T-helper 22 cell (primary cell): Measurements from ENCODE around the gene JMJD7.

Experiments
- DNase-seq: peaks from one replicate; pipeline ENCODE4 v3.0.0-alpha.2; 2020; ENCODE audit warnings: low read depth

The JMJD7 gene

DNA sequence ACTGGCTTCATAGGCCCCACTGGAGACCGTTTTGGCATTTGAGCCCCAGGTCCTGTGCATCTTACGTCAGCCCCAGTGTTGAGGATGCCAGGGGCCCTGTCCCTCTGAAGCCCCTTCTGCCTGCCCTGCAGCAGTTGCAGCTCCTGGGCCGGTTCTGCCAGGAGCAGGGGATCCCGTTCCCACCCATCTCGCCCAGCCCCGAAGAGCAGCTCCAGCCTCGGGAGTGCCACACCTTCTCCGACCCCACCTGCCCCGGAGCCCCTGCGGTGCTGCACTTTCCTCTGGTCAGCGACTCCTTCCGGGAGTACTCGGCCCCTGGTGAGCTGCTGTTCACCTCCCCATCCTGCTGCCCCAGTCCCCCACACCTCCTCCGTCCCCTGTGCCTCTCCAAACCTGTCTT, 19.3 kb downstream of the JMJD7 start:
- no peak for DNase-seq

DNA sequence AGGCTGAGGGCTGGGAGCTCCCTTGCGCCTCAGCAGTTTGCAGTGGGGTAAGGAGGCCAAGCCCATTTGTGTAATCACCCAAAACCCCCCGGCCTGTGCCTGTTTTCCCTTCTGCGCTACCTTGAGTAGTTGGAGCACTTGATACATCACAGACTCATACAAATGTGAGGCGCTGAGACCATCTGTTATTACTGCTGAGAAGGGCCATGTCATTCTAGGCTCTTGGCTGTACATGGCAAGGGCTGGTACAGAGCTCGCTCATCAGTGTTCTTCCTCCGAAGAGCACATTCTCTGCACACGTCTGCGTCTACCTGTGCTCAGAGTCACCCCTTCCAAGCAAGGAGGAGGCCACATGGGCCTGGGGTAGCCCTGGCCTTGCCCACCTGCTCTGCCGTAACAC, 20.1 kb downstream of the JMJD7 start:
- DNase-seq: no peak

DNA sequence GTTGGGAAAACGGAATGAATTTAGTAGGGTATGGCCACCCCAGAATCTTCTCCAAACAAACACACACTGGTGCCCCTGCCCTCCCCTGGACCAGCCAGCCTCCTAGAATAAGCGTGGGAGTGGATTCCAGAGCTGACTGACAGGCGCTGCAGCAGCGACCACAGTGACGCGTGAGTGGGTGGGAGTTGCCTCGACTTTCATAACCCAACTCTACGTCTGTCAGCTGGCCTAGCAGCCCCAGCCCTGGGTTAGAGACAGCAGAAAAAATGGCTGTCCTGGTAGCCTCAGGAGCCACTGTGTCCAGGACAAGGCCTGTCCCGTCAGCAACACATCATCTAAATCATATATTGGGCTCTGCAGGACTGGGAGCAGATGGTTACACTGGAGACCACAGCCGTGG, 20.7 kb downstream of the JMJD7 start:
- no peak for DNase-seq

DNA sequence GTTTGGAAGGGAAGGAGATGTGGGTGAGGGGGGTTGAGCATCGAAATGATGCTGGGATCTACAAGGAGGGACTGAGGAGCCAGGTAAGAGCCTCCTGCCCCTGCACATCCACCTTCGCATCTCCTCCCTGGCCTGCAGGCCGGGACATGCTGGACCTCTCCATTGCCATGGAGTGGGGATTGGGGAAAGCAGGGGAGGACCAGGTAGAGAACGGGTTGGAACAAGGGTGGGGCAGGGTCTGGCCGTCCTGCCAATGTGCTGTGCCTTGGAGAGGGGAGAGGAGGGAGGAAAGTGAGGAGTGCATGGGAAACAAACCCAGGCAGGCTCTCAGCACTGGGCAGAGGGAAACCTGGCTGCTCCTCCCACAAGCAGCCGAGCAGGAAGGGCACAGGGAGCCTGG, 21.3 kb downstream of the JMJD7 start:
- DNase-seq: no peak

DNA sequence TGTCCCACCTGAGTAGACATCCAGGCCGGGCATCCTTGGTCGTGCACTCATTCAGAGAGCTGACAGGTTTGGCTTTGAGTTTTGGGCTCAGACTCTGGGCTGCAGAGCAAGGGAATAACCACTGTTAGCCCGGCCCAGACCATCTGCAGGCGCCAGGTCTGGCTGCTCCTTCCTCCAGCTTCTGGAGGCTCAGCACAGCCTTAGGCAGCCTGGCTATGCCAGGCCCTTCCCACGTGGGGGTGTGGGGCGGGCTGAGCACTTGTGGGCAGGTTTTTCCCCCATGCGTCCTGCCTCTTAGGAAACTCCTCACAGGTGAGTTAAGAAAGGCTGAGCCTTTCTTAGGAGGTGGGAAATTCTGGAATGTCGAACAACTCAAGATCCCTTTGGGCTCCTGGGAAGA, 22.0 kb downstream of the JMJD7 start:
- DNase-seq: no peak

DNA sequence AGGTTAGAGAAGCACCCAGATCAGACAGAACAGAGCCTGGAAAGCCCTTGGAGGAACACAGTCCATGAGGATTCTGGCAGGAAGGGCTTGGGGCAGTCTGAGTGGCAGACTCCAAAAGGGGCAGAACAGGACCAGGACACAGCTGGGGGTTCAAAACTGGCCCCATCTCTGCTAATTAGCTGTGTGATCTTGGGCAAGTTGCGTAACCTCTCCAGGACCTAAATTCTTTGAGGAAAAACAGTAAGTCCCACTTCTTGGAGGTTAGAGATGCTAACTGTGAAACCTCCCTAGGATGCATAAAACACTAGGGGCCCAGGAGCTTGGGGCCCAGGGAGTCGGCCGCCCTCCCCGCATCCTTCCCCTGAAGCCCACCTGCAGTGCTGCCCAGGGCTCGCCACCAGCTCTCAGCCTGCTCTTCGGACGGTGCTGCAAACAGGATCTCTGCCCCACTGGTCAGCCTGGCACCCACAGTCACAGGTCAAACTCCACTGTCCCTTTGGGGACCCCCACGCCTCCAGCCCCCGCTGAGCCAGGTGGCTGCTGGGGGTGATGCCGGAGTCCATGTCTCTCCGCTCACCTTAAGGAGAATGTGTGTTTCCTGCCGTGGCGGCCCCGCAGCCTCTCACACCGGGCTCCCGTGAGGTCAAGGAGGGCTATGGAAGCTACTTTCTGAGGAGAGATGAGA, 22.7 kb downstream of the JMJD7 start:
- DNase-seq: no peak

DNA sequence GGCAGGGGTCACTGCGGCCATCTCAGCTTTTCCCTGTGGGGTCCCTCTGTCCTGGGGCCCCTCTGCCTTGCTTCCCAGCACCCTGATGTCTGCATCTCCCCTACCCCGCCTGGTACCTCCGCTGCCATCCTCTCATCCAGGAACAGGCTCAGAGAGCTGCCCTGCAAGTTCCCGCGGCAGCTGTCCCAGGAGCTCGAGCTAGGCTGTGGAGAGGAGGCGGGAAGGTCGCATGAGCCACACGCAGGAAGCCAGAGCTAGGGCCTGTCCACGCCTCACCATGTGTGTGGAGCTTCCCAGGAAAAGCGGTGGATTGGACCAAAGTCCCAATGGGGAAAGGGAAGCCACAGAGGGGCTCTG, 23.3 kb downstream of the JMJD7 start:
- DNase-seq: no peak

DNA sequence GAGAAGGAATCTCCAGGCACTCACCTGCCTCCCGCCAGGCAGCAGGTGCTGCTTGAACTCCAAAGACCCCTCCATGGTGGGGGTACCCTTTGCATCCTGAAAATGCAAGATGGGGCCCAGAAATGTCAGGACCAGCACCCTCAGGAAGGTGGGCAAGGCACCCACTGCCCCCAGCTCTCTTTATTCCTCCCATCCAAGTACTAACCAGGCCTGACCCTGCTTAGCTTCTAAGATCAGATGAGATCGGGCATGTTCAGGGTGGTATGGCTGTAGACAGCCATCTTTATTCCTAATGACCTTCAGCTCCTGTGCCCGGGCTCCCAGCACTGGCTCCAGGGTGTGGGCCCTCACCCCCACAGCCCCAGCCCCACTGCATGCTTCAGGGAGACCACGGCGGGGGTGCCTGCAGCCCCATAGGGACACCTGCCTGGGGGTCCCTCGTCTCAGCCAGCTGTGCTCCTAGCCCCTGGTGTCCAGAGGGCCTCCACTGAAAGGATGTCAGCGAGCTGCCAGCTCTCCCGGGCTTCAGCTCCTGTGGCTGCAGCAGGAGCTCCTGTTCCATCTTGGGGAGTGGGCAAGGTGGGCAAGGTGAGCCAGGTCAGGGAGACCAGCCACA, 24.0 kb downstream of the JMJD7 start:
- DNase-seq: no peak

DNA sequence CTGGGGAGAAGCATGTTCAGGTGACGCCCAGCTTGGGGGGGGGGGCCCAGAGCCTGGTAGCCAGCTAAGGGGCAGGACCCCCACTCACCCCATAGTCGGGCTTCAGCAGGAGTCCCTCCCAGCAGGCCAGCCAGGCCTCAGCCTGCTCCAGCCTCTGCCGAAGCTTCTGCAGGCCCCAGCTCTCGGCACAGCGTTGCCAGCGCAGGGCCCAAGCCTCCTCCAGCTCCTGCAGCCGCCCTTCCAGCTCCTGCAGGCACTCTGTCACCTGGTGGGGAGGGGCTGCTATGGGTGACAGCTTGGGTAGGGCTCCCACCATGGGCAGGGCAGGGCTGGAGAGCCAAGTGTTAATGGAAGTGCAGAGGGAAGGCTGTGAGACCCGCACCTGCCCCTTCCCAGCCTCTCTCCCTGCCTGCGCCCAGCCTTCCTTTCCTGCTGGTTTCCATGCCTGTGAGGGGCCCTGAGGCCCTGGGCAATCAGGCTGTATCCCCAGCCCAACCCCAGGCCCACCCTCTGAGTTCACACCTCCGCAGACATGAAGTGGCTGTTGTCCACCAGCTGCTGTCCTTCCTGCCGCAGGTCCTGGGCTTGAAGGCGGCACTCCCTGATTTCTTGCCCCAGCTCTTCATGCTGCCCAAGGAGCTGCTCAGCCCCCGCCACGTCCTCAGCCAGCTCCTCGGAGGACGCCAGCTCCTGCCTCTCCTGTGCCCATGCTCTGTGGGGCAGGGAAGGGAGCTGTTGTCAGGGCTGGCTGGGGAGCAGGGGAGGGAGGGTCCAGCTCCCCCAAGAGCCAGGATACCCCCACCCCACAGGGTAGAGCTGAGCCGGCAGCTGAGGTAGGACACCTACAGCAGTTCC, 25.1 kb downstream of the JMJD7 start:
- no peak for DNase-seq

DNA sequence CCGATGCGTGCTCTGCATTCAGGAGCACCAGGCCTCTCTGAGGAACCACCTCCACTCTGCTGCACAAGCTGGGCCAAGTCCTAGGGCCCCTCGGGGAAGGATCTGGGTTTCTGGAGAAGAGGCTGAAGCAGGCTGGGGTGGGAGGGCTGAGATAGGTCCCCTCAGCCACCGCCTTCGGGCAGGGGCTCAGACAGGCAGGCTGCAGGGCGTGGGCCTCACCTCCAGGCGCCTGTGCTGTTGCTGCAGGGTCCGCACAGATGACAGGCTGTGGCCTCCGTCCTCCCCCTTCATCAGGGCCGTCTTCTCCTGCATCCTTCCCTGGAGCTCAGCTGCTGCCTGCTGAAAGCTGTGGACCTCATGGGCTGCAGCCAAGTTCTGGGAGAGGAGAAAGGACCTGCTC, 25.9 kb downstream of the JMJD7 start:
- no peak for DNase-seq

DNA sequence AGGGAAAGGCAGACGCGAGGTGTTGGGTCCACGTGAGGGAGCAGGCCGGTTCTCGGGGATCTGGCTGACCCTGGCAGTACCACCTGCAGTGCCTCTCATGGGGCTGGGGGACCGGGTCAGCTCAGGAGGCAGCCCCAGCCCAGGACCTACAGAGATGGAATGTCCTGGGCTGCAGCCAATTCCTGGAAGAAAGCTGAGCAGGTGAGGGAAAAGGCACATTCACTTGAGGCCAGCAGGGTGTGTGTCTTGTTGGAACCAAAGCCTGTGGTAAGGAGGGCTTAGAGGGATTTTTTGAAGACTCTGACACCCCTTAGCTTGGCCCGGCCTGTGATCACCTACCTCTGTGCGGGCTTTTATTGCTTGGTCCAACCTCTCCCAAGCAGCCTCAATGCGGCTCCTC, 26.6 kb downstream of the JMJD7 start:
- DNase-seq: no peak

DNA sequence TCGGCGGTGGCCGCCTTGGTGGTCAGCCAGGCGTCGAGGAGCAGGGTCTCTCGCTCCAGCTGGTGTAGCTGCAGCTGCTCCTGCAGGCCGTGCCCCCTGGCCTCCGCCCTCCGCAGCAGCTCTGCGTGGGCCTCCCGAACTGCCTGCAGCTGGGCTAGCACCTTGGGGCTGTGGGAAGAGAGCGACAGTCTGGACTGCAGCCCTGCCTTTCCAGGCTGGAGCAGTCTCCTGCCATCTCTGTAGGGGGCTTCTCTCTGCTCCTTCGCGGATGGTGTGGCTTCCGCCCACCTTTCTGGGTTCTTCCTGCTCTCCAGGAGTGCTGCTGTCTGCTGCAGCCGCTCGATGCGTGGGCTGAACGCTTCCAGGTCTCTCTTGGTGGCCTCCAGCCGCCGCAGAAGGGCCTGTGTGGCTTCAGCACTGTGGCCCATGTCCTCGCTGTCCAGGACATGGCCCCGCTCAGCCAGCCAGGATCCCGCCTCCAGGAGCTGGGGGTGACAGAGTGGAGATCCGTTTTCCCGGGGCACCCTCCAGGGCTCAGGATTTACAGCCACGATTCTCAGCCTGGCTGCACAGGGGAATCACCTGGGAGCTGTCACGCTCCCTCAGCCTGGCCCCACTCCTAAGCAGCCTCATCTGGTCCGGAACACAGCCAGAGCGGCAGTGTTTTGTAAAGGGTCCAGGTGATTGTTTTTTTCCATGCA, 27.5 kb downstream of the JMJD7 start:
- no peak for DNase-seq

DNA sequence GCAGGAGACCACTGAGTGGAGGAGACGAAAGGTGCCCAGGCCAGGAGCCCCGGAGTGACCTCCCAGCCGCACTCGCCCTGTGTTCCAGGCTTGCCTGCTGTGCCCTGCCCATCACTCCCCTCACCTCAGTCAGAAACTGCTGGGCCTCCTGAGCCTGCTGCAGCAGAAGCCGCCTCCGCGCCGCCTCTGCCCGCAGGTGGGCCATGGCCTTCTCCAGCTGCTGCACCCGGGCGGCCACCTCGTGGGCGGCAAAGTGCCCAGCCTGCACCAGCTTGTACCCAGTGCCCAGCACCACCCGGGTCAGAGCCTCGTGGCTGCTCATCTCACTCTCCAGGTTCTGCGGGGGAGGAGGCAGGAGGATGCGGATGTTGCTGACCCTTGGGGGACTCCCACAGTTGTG, 28.4 kb downstream of the JMJD7 start:
- DNase-seq: no peak

DNA sequence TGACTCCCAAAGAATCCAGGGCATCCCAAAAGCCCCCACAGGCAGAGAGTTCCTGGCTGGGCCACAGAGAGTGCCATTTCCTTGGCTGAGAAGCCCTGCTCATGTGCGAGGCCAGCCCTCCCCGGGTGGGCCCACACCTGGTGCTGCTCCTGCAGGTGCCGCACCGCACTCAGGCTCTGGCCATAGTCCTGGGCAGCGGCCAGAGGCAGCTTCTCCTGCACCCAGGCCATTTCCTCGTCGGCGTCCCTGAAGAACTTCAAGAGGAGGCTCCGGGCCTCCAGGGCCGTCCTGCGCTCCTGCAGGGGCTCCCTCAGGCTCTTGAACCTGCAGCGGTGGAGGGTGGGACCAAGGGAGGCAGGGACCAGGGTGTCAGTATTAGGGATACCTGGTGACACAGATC, 28.8 kb downstream of the JMJD7 start:
- no peak for DNase-seq

DNA sequence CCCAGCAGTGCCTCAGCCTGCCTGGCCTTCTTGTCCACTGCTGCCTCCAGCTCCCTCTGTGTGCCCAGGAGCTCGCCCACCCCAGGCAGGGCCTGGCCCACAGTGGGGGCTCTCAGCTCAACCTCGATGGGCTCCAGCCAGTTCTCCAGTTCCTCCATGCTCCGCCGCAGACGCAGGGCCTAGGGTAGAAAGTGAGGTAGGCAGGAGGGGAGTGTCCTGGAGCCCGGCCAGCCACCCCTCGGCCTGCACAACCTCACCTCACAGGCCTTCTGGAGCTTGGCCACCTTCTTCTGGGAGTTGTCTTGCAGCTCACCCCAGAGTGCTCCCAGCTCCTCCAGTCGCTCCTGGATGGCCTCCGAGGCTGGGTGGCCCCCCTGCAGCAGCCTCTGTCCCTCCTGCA, 29.4 kb downstream of the JMJD7 start:
- DNase-seq: no peak

DNA sequence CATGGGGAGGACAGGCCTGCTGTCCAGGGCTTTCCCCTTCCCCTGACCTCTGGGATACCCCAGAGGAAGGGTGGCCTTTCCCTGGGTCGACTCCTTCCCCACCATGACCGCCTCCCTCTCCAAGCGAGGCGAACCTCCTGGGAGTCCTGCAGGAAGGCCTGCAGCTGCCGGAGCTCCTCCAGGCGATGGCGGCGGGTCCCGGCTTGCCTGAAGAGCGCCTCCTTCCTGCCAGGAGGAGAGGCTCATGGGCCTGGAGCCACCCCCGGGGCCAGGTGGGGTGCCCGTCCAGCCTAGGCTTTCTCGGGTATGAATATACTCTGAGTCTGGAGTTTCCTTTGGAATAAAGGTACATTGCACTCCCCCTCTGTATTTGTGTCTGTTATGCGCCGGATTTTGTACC, 30.9 kb downstream of the JMJD7 start:
- DNase-seq: no peak

DNA sequence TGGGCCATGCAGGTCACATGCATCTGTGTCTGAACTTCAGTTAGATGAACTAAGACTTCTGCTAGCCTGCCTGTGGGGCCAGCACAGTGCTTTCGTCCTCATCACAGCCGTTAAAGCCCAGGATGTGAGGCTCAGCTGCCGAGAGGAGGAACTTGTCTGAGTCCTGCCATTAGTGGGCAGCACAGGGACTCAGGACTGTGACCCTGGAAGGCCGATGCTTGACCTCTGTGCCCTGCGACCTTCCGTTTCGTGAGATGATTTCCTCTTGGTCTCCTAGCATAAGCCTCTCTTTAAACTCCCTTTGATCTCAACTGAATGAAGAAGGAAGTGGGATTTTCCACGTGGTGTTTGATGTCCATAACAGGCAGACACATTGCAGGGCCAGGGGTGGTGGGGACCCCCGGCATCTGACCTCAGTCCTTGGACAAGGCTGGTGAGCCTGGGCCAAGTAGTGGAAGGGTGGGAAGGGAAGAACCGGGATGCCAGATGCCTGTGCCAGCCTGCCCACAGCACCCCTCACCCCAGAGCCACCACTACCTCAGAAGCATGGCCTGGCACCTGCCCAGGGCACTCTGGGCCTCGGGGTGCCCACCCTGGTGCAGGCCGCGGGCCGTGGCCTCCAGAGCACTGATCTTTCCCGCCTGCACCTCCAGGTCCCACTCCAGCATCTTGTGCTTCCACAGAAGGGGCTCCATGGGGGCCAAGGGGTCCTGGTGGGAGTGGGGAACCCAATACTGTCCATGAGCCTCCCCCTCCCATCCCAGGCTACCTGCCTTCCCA, 32.3 kb downstream of the JMJD7 start:
- DNase-seq: no peak

DNA sequence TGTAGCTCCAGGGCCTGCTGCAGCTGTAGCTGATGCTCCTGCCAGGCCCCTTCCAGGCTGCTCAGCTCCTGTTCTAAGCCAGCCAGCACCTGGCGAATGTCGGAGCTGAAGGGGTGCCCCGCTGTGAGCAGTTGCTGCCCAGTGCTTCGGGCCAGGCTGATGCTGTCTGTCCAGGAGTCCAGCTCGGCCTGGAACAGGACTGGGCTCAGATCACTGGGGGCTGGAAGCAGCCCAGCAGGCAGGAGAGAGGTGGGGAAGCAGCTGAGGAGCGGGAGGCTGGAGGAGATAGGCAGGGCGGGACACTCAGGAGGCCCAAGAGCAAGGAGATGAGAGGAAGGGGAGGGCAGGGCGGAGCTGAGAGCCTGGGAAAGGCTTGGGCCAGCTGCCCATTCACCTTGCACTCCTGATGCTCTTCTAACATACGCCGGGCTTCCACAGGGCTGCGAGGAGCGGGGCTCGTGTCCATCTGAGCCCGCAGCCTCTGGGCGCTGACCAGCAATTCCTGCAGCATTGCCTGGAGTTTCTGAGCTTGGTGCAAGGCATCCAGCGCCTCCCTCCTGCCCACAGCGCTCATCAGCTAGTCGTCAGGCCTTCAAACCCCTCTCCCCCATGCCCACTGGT, 34.0 kb downstream of the JMJD7 start:
- no peak for DNase-seq

DNA sequence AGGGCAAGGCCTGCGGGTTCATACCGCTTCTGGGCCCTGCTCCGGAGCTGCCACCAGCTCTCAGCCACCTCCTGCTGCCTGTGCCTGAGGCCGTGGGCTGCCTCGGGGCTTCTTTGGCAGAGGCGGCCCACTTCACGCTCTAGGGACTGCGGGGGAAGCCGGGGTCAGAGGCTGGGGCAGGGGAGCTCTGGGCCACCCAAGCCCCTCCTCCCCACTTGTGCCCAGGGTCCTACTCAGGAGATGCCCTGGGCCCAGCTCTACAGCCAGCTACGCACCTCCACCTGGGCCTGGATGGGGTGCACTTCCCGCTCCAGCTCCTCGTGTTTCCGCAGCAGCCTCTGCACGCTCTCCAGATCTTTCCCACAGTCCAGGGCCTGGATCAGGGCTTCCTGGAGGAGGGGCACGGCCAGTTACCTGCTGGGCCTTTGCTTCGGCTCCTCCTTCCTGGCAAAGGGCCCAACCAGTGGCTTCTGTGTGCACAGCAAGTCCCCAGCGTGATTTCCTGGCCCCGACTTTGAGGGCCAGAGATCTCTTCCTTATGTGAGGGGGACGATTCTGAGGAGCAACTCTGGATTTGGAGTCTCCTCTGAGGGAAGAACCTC, 34.7 kb downstream of the JMJD7 start:
- no peak for DNase-seq

DNA sequence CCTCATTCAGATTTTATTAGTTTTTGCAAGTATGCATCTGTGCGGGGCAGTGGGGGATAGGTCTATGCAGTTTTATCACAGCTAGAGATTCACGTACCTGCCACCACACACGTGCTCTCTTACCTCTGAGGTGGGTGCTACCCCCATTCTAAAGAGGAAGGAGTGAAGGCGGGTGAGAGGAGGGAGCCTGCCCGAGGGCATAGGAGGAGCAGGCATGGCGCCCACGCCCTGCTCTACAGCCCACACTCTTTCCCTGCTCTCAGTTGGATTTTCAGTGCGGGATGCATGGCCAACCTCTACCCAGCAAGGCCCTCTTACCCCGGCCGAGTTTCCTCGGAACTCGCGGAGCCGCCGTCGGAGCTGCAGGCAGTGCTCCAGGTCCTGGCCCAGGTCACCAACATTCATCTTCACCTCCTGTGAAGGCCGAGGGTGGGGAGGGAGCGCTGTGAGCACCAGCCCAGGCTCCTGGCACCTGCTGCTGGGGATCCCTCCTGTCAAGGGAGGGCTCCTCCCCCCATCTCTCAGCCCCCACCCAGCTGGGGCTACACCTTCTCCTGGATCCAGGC, 37.7 kb downstream of the JMJD7 start:
- DNase-seq: no peak

DNA sequence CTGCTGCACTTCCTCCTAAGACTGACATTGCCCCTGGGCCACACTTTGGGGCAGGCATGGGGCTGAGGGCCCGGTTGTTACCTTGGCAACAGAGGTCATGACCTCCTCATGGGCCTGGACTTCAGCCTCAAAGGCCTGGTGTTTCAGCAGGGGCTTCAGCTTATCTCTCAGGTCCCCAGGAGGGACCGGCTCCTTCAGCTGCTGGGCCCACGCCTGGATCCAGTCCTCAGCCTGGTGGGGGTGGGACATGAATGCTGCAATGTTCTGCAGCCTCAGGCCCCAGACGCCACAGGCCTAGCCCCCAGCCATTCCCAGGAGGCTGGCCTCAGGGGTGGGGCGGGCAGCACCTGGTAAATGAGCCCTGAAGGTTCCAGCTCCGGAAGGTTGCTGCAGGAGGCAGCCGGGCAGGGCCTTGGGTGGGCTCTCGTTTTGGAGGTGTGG, 38.4 kb downstream of the JMJD7 start:
- DNase-seq: no peak
